Small intestine (tissue), 7 donors: ENCODE measurements around the gene SEC14L1. TPM values are rescaled to one million over a fixed set of nuclear protein-coding genes. Genes with fewer than 3 reads are reported as not detected.
"Not testable (repeated sequence)": the region's sequence is repeated elsewhere in the genome, so short reads cannot be mapped to it uniquely, and the experiment has no call there.

Experiments used
- DNase-seq, 2 donors: peaks; one replicate each; pipeline versions ENCODE4 v3.0.0 to v3.0.0-alpha.2; 2013
- FAIRE-seq: peaks from 2 replicates; lab custom pipeline; 2012; peaks lifted over from hg19 to GRCh38; lab: Jason Lieb, UNC
- H3K27ac ChIP-seq, 3 donors: one replicate each; pipeline ENCODE4 v1.5.1; 2013; ENCODE audit warnings: low read length in 2 of 3, mild to moderate bottlenecking in 2 of 3, control low read depth in 1 of 3, inconsistent platforms in 1 of 3, low read depth in 1 of 3, moderate library complexity in 1 of 3
- H3K27me3 ChIP-seq, 3 donors: one replicate each; pipeline ENCODE4 v1.6.1; 2013; ENCODE audit warnings: low read length in 3 of 3, inconsistent platforms in 1 of 3; ENCODE audit not compliant: control insufficient read depth in 3 of 3, insufficient read depth in 3 of 3
- H3K36me3 ChIP-seq, 3 donors: one replicate each; pipeline ENCODE4 v1.6.1; 2013; ENCODE audit warnings: low read length in 3 of 3, inconsistent platforms in 1 of 3, low read depth in 1 of 3, mild to moderate bottlenecking in 1 of 3, moderate library complexity in 1 of 3; ENCODE audit not compliant: control insufficient read depth in 3 of 3, insufficient read depth in 2 of 3
- H3K4me1 ChIP-seq, 3 donors: one replicate each; pipeline ENCODE4 v1.6.1; 2013; ENCODE audit warnings: low read length in 2 of 3, inconsistent platforms in 1 of 3, low read depth in 1 of 3, mild to moderate bottlenecking in 1 of 3, moderate library complexity in 1 of 3; ENCODE audit not compliant: control insufficient read depth in 3 of 3, insufficient read depth in 2 of 3
- H3K4me3 ChIP-seq, 3 donors: one replicate each; pipeline ENCODE4 v1.5.1; 2013; ENCODE audit warnings: low read length in 3 of 3, control low read depth in 1 of 3, inconsistent platforms in 1 of 3, low read depth in 1 of 3, mild to moderate bottlenecking in 1 of 3, moderate library complexity in 1 of 3
- H3K9me3 ChIP-seq, 2 donors: one replicate each; pipeline ENCODE4 v1.6.1; 2013; ENCODE audit warnings: low read depth in 1 of 2, low read length in 1 of 2; ENCODE audit not compliant: control insufficient read depth in 2 of 2, insufficient read depth in 1 of 2
- WGBS, 3 donors: extraction: QIAGEN DNeasy Blood & Tissue Kit; methylation state at CpG; one replicate each; pipeline ENCODE4 v1.1.7; 2013; 5-methylcytosine and 5-hydroxymethylcytosine counted together
- polyA plus RNA-seq, 4 donors: library from polyadenylated mRNA; stranded (reverse) in 3 of 4; unstranded in 1 of 4; fragments of 200-250 nt in 3 of 4; fragments of 120-200 nt in 1 of 4; gene quantifications; one replicate each; pipeline versions ENCODE4 v1.2.1 to v1.2.3, GENCODE V29; 2013
- donor health status: healthy with polysubstance abuse.
- donor health status: control.
- donor health status: control.
- donor health status: Bipolar disorder and iron deficiency.
- donor health status: healthy.

Gene SEC14L1
- polyA plus RNA-seq, 4 donors, result 14.5 to 27.4 (median 20.7) TPM

DNA sequence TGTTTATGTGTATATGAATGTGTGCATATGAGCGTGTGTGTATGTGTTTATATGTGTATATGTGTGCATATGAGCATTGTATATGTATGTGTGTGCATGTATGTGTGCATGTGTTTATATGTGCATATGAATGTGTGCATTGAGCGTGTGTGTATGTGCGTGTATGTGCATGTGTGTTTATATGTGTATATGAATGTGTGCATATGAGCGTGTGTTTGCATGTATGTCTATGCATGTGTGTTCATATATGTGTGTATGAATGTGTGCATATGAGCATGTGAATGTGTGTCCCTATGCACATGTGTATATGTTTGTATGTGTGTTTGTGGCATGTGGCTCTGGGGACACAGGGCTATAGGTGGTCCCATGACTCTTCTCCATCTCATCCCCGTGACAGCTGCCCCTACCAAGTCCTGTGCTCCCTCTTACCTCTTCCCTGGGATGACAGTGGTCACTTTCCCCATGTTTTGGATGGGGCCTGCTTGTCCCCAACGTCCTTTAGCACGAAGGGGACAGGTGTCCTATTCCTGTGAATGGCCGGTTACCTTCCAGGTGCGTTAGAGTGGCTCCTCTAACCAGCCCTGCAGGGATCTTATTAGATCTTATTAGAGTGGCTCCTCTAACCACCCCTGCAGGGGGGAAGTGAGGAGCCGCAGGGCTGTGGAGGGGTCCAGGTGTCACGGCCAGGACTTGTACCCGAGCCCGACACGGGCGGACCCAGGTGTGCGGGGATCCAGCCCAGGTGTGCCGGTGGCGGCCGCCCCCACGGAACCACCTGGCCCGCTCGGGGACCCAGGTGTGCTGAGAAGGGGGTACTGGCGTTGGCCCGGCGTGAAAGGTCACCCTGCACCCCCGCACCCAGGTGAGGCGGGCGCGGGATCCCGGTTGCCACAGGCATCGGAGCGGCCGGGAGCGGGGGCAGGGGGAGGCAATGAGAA lies 105.6 kb downstream of the SEC14L1 start:
- no peaks in the 10 kb centered on the region for H3K9me3 ChIP-seq
- H3K36me3 ChIP-seq, result no peaks in the 10 kb centered on the region
- 24 to 30% (median 28%) methylated on average over 18 to 34 of the region's 34 CpGs for WGBS, 3 donors
- no peaks in the 10 kb centered on the region for H3K27me3 ChIP-seq
- DNase-seq (no peak), FAIRE-seq (no peak)
- H3K4me3 ChIP-seq, result peak overlapping the region; percentile 10 to 64 (median 48)
- H3K27ac ChIP-seq, result no peak overlapping the region
- H3K4me1 ChIP-seq, result peaks cover 0 to 4% (median 0%) of the 10 kb centered on the region in 3 donors

DNA sequence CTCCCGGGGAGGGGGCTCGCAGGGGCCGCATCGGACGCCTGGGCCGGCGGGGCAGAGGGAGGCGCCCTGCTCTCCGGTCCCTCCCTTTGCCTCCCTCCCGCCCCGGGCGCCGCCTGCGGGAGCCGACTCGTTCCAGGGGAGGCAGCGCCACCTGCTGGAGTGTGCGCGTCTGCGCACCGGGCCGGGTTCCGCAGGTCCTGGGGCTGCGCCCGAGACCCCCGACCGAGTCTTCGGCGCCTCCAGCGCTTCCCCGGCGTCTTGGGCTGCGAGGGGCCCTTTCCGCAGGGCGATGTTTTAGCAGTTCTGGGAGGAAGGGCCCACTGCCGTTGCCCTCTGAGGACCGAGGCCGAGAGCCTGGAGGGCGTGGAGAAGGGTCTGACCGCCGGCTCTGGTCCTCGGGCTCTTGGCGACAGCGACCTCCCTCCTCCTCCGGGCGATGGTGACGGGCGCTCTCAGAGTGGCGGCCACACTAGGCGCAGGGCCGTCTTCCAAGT lies 106.3 kb downstream of the SEC14L1 start:
- Histone ChIP-seq H3K27ac (no peak overlapping the region), H3K4me1 (peaks cover 0 to 4% (median 0%) of the 10 kb centered on the region in 3 donors), H3K9me3 (no peaks in the 10 kb centered on the region), H3K4me3 (peak overlapping the region; percentile 10 to 64 (median 48)), H3K27me3 (no peaks in the 10 kb centered on the region), H3K36me3 (no peaks in the 10 kb centered on the region)
- FAIRE-seq (no peak), DNase-seq (peak; percentile 77 to 87)
- WGBS, 3 donors, result 0 to 2% (median 1%) methylated on average over 38 to 51 of the region's 51 CpGs

DNA sequence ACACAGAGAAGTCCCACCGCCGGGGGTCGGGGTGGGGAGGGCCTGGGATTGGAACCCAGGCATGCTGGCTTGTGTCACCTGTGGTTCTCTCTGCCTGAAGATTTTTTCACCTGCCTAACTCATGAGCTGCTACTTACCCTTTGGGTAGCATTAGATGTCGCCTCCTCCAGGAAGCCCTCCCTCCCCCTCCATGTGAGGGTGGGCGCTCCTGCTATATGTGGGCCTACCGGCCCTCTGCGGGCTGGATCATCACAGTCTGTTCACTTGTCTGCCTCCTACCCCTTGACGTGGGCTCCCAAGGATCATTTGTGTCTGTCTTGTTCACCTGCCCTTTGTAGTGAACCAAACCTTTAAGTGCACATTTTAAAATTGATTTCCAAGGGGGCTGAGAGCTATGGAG lies 106.8 kb downstream of the SEC14L1 start:
- no peaks in the 10 kb centered on the region for H3K27me3 ChIP-seq

DNA sequence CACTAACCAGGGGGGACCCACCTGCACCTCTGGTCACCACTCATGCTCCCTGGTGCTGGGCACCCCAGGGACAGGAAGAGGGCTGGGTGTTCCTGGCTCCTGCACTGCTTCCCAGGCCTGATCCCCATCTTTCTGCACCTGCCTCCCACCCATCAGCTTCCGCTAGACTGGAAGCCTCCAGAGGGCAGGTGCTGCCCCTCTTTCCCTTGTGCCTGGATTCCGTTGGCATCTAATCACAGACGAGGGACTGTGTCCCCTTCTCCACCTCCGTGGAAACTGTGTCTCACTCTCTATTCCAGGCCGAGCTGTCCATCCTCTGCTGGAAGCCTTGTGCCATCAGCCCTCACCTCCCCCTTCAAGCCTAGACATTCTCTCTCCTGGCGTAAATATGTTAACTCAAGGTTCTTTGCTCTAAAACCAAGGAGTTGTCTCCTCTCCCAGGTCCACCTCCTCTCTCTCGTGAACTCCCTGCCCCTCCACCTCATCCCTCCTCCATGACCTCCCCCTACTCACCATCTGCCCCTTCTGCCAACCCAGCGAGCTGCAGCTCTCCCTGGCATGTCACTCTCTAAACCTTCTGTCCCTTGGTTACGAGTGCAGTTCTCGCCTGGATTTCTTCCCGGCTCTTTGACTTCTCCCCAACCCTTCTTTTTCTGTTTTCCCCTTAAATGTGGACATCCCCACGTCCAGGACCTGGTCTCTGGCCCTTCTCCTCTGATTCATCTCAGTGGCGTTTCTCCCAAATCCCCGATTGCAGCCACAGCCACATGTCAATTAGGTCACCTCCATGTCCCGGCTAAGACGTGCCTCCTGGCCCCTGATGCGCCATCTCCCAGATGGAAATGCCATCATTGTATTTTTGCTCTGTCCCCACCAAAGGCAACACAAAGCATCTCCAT lies 107.7 kb downstream of the SEC14L1 start:
- H3K27me3 ChIP-seq, result no peaks in the 10 kb centered on the region
- H3K36me3 ChIP-seq, result no peaks in the 10 kb centered on the region
- WGBS, 3 donors, result 57 to 81% (median 62%) methylated on average over 17 of the region's 17 CpGs
- H3K9me3 ChIP-seq, result no peaks in the 10 kb centered on the region
- H3K27ac ChIP-seq, result no peak overlapping the region
- H3K4me3 ChIP-seq, result no peak overlapping the region
- no peak for DNase-seq
- no peak for FAIRE-seq
- peaks cover 0 to 4% (median 0%) of the 10 kb centered on the region in 3 donors for H3K4me1 ChIP-seq

More for the DNA sequence above, 106.8 kb downstream of the SEC14L1 start:
- H3K9me3 ChIP-seq, result no peaks in the 10 kb centered on the region
- H3K4me3 ChIP-seq, result peak overlapping the region in 1 of 3 donors; percentile 48
- H3K36me3 ChIP-seq, result no peaks in the 10 kb centered on the region
- DNase-seq, result no peak
- FAIRE-seq, result no peak
- 42 to 47% (median 46%) methylated on average over 8 of the region's 8 CpGs for WGBS, 3 donors
- peaks cover 0 to 4% (median 0%) of the 10 kb centered on the region in 3 donors for H3K4me1 ChIP-seq
- H3K27ac ChIP-seq, result no peak overlapping the region

DNA sequence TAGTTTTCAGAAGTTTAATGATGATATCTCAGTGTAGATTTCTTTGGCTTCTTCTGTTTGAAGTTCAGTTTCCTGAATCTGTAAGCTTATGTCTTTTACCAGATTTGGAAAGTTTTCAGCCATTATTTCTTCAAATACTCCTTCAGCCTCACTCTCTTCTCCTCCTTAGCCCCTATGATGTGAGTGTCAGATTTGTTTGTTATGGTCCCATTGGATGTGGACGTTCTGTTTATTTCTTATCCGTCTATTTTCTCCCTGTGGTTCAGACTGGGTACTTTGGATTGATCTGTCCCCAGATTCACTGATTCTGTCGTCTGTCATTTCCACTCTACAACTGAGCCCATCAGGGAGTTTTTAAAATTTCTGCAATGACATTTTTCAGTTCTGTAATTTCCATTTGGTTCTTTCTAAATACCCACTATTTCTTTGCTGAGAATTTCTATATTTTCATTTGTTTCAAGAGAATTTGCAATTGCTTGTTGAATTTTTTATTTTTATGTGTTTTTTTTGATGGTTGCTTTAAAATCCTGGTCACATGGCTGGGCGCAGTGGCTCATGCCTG lies 110.9 kb downstream of the SEC14L1 start:
- WGBS, 3 donors, result 70 to 75% (median 71%) methylated on average over 4 of the region's 4 CpGs
- H3K27me3 ChIP-seq, result no peaks in the 10 kb centered on the region

DNA sequence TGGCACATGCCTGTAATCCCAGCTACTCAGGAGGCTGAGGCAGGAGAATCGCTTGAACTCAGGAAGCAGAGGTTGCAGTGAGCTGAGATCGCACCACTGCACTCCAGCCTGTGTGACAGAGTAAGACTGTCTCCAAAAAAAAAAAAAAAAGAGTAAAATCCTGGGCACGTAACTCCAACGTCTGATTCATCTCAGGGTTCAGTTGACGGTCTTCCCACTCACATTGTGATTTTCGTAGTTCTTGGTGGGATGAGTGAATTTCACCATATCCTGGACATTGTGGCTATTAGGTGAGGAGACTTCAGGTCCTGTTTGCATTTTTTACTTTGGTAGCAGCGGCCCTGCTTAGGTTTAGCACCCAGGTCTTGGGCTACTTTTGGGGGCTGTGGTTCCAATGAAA lies 111.5 kb downstream of the SEC14L1 start:
- H3K36me3 ChIP-seq, DNase-seq, FAIRE-seq, H3K27me3 ChIP-seq, H3K27ac ChIP-seq, H3K9me3 ChIP-seq, H3K4me3 ChIP-seq: not testable (repeated sequence)
- WGBS, 3 donors, result 58 to 63% (median 60%) methylated on average over 7 of the region's 7 CpGs
- H3K4me1 ChIP-seq, result peaks cover 0 to 22% (median 0%) of the 10 kb centered on the region in 3 donors

More for the DNA sequence above, 110.9 kb downstream of the SEC14L1 start:
- DNase-seq (no peak), FAIRE-seq (no peak)
- no peak overlapping the region for H3K27ac ChIP-seq
- peaks cover 0 to 22% (median 0%) of the 10 kb centered on the region in 3 donors for H3K4me1 ChIP-seq
- H3K36me3 ChIP-seq, result no peaks in the 10 kb centered on the region
- no peak overlapping the region for H3K4me3 ChIP-seq
- no peaks in the 10 kb centered on the region for H3K9me3 ChIP-seq

DNA sequence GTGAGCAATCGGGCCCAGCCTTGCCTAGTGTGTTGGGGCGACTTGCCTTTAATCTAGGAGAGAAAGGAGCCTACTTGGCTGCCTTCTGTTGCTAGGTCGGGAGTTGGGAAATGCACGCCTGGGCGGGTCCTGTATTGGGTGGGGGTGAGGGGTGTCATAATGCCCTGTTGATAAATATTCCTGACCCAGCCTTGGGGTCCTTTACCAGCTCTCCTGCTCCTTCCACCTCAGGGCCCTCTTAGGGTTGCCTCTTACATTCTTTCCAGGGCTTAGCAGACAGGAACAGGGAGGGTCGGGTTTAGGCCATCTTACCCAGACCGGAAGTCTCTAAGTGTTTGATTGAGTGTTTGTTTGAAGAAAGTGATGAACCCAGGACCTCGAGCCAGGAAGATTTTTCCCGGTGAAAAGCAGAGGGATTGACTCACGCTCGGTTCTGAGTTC lies 112.9 kb downstream of the SEC14L1 start:
- DNase-seq, result no peak
- Histone ChIP-seq H3K36me3 (no peaks in the 10 kb centered on the region), H3K27ac (no peak overlapping the region), H3K27me3 (no peaks in the 10 kb centered on the region), H3K4me3 (no peak overlapping the region), H3K4me1 (peaks cover 0 to 22% (median 0%) of the 10 kb centered on the region in 3 donors), H3K9me3 (no peaks in the 10 kb centered on the region)
- WGBS, 3 donors, result 60 to 73% (median 70%) methylated on average over 11 of the region's 11 CpGs
- no peak for FAIRE-seq
